Measurements from ENCODE around the gene RCSD1. TPM values are rescaled to one million over a fixed set of nuclear protein-coding genes. Genes with fewer than 3 reads are reported as not detected.

The RCSD1 gene
- total and polyA plus RNA-seq, 7 donors: 3.9 to 34.2 (median 13.7) TPM

GRCh38 chr1:167654975-167655575, 25.0 kb downstream of the RCSD1 start:
- no peaks in the 10 kb centered on the region for H3K36me3 ChIP-seq (ENCODE audit: insufficient read depth in 1 of 2, low read depth in 1 of 2)
- 51 to 73% (median 65%) methylated on average over 7 of the region's 7 CpGs for WGBS, 3 donors
- H3K27ac ChIP-seq: peak overlapping the region; percentile 78
- DNase-seq (no peak), ATAC-seq (peak in 1 of 4 donors; percentile 21)
- H3K27me3 ChIP-seq (ENCODE audit: insufficient read depth in 3 of 3, low read length in 2 of 3): no peaks in the 10 kb centered on the region
- peaks cover 68% of the 10 kb centered on the region for H3K4me1 ChIP-seq
- no peak overlapping the region for H3K4me3 ChIP-seq
- intact Hi-C loops (cut with DNase I): no loop called here
- no peaks in the 10 kb centered on the region for H3K9me3 ChIP-seq
- TF ChIP-seq, protein P1, sequence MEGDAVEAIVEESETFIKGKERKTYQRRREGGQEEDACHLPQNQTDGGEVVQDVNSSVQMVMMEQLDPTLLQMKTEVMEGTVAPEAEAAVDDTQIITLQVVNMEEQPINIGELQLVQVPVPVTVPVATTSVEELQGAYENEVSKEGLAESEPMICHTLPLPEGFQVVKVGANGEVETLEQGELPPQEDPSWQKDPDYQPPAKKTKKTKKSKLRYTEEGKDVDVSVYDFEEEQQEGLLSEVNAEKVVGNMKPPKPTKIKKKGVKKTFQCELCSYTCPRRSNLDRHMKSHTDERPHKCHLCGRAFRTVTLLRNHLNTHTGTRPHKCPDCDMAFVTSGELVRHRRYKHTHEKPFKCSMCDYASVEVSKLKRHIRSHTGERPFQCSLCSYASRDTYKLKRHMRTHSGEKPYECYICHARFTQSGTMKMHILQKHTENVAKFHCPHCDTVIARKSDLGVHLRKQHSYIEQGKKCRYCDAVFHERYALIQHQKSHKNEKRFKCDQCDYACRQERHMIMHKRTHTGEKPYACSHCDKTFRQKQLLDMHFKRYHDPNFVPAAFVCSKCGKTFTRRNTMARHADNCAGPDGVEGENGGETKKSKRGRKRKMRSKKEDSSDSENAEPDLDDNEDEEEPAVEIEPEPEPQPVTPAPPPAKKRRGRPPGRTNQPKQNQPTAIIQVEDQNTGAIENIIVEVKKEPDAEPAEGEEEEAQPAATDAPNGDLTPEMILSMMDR (IDR thresholded peaks at IDR 0.05): no peak

GRCh38 chr1:167656657-167657056, 26.6 kb downstream of the RCSD1 start:
- H3K36me3 ChIP-seq (ENCODE audit: insufficient read depth in 1 of 2, low read depth in 1 of 2): no peaks in the 10 kb centered on the region
- H3K4me3 ChIP-seq: no peak overlapping the region
- no peaks in the 10 kb centered on the region for H3K27me3 ChIP-seq (ENCODE audit: insufficient read depth in 3 of 3, low read length in 2 of 3)
- H3K27ac ChIP-seq: no peak overlapping the region
- TF ChIP-seq, protein P1 (IDR thresholded peaks at IDR 0.05): no peak
- H3K9me3 ChIP-seq: no peaks in the 10 kb centered on the region
- WGBS, 3 donors: 96 to 100% (median 100%) methylated on average over 2 of the region's 2 CpGs
- no peak for ATAC-seq
- intact Hi-C loops (cut with DNase I): no loop called here
- H3K4me1 ChIP-seq: peaks cover 68% of the 10 kb centered on the region
- no peak for DNase-seq

GRCh38 chr1:167658574-167659328, 28.7 kb downstream of the RCSD1 start:
- no peak for ATAC-seq
- TF ChIP-seq, protein P1 (IDR thresholded peaks at IDR 0.05): no peak
- Histone ChIP-seq H3K27ac (peak overlapping the region; percentile 93), H3K9me3 (no peaks in the 10 kb centered on the region), H3K27me3 (ENCODE audit: insufficient read depth in 3 of 3, low read length in 2 of 3) (no peaks in the 10 kb centered on the region), H3K36me3 (ENCODE audit: insufficient read depth in 1 of 2, low read depth in 1 of 2) (no peaks in the 10 kb centered on the region), H3K4me1 (peaks cover 68% of the 10 kb centered on the region), H3K4me3 (no peak overlapping the region)
- 56 to 68% (median 61%) methylated on average over 10 of the region's 10 CpGs for WGBS, 3 donors
- DNase-seq: no peak
- intact Hi-C loops (cut with DNase I): no loop called here

DNA sequence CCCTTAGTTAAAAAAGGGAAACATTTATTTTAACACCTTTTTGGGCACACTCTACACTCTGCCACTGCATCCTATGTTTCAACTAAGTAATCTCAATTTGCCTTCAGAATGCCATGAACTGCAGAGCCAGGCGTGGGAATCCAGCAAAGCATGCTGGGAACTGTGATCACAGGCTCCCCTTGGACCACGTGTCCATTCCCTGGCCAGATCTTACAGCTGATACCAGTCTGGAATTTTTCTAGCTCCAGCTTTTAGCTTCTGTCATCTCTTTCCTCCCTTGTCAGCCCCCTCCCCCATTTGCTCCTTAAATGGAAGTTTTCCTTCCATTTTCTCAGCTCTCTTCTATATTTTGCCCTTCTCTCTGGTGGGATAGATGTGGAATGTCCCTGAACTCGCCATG, 29.4 kb downstream of the RCSD1 start:
- TF ChIP-seq, protein P1 (IDR thresholded peaks at IDR 0.05): no peak
- Histone ChIP-seq H3K36me3 (ENCODE audit: insufficient read depth in 1 of 2, low read depth in 1 of 2) (no peaks in the 10 kb centered on the region), H3K4me3 (no peak overlapping the region), H3K4me1 (peaks cover 69% of the 10 kb centered on the region), H3K27ac (peak overlapping the region; percentile 93), H3K9me3 (no peaks in the 10 kb centered on the region), H3K27me3 (ENCODE audit: insufficient read depth in 3 of 3, low read length in 2 of 3) (no peaks in the 10 kb centered on the region)
- 29 to 47% (median 31%) methylated on average over 3 of the region's 3 CpGs for WGBS, 3 donors
- intact Hi-C loops (cut with DNase I): no loop called here
- no peak for ATAC-seq
- DNase-seq: no peak
